ENCODE results near the gene HS3ST3B1.

HS3ST3B1 gene

GRCh38 chr17:14321980-14322776 lies 21.3 kb downstream of the HS3ST3B1 start:
- no peak for DNase-seq

GRCh38 chr17:14323522-14323981 lies 22.7 kb downstream of the HS3ST3B1 start:
- no peak for DNase-seq

- no peak for DNase-seq
Observed at GRCh38 chr17:14325618-14326167, 24.8 kb downstream of the HS3ST3B1 start.

- DNase-seq: no peak
Observed at GRCh38 chr17:14329900-14330491, 29.1 kb downstream of the HS3ST3B1 start.

GRCh38 chr17:14330492-14330962 lies 29.6 kb downstream of the HS3ST3B1 start:
- DNase-seq: no peak

GRCh38 chr17:14331225-14331981 lies 30.5 kb downstream of the HS3ST3B1 start:
- DNase-seq: no peak

- DNase-seq: no peak
Observed at GRCh38 chr17:14331982-14332298, 31.1 kb downstream of the HS3ST3B1 start.

GRCh38 chr17:14332331-14332730 lies 31.4 kb downstream of the HS3ST3B1 start:
- DNase-seq: no peak

GRCh38 chr17:14333506-14333905 lies 32.6 kb downstream of the HS3ST3B1 start:
- DNase-seq: no peak

- no peak for DNase-seq
Observed at GRCh38 chr17:14334276-14334840, 33.5 kb downstream of the HS3ST3B1 start.

GRCh38 chr17:14334919-14335318 lies 34.0 kb downstream of the HS3ST3B1 start:
- no peak for DNase-seq

- DNase-seq: no peak
Observed at GRCh38 chr17:14336418-14336817, 35.5 kb downstream of the HS3ST3B1 start.

- no peak for DNase-seq
Observed at GRCh38 chr17:14337596-14338079, 36.8 kb downstream of the HS3ST3B1 start.

GRCh38 chr17:14340857-14341754 lies 40.2 kb downstream of the HS3ST3B1 start:
- DNase-seq: no peak

GRCh38 chr17:14341866-14342265 lies 41.0 kb downstream of the HS3ST3B1 start:
- DNase-seq: no peak

GRCh38 chr17:14346801-14347200 lies 45.9 kb downstream of the HS3ST3B1 start:
- no peak for DNase-seq

- DNase-seq: no peak
Observed at GRCh38 chr17:14351493-14351892, 50.6 kb downstream of the HS3ST3B1 start.

GRCh38 chr17:14352136-14352535 lies 51.3 kb downstream of the HS3ST3B1 start:
- DNase-seq: no peak

- no peak for DNase-seq
Observed at GRCh38 chr17:14353861-14354474, 53.1 kb downstream of the HS3ST3B1 start.

- no peak for DNase-seq
Observed at GRCh38 chr17:14354807-14355206, 53.9 kb downstream of the HS3ST3B1 start.

- DNase-seq: no peak
Observed at GRCh38 chr17:14355556-14355955, 54.7 kb downstream of the HS3ST3B1 start.

Data from activated CD4-positive, alpha-beta T cell treated with anti-CD3 and anti-CD28 coated beads, Interleukin-2, amount 50 U/mL, for 4 hours (primary cell).